ENCODE results near the gene KIAA0586.
A peak's percentile ranks its signal among the peaks of the same experiment; 100 is the strongest.
"Not testable (repeated sequence)": the region's sequence is repeated elsewhere in the genome, so short reads cannot be mapped to it uniquely, and the experiment has no call there.

KIAA0586 gene

DNA sequence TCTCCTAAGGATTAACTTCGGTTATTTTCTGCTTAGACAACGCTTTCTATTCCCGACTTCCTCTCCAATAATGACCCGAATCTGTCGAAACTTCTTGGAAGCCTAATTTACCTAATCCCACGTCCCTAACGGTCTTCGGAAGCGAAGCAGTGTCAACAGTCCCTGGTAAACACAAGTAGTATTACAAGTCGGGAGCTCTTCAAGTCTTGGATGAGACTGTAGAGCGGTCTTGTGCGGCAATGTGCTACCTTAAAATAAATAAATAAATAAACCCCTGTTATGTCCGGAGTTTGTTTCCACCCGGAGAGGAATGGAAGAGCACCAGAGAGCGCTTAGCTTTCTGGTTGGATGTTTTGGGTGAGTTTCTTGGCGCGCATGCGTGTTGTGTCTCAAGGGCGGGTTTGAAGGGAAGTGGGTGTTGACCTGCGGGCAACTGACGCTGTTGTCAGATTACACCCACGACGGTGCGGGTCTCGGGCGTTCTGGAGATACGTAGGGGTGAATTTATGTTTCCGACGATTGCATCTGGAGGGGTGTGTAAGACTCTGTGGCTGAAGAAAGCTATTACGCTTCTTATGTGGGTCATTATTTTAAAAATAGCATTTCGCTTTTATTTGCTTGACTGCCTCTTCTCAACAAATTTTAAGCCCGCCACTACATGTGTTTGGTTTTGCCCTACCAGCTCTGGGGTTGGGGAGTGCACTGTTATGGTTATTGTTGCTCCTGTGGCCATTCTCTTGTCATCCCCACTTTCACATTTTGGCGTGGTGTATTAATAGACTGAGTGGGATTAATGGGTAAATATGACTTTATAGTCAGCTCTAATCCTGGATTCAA is at the start of gene KIAA0586, which contains the start of gene TIMM9:
Gene KIAA0586, plus strand, starts transcription at position 439 of the 837 bp plus-strand sequence. CDS start 546 bp downstream, outside the sequence.
Gene TIMM9, minus strand, starts transcription at position 251 of the 837 bp plus-strand sequence. CDS start 15,586 bp downstream, outside the sequence.
- DNase-seq: peak; percentile 98

DNA sequence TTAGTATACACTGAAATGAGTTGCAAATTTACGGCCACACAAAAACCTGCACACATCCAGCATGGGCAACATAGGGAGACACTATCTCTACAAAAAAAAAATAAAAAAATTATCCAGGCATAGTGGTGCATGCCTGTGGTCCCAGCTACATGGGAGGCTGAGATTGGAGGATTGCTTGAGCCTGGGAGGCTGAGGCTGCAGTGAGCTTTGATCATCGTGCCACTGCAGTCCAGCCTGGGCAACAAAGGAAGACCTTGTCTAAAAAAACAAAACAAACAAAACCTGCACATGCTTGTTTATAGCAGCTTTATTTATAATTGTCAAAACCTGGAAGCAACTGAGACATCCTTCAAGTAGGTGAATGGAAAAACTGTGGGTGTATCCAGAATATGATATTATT is 36.7 kb upstream of the KIAA0586 start:
- DNase-seq: no peak

GRCh38 chr14:58395562-58395811 is 32.0 kb upstream of the KIAA0586 start:
- no peak for DNase-seq

GRCh38 chr14:58395812-58396788 is 31.4 kb upstream of the KIAA0586 start, which contains the start of gene TOMM20L:
TOMM20L (plus strand) TSS chr14:58395930; CDS start chr14:58395958, 28 bp downstream.
- DNase-seq: peak; percentile 69

- DNase-seq: no peak
These were observed 30.4 kb upstream of the KIAA0586 start for GRCh38 chr14:58397156-58397555.

GRCh38 chr14:58398495-58398894 is 29.0 kb upstream of the KIAA0586 start:
- no peak for DNase-seq

GRCh38 chr14:58398895-58399294 is 28.6 kb upstream of the KIAA0586 start:
- no peak for DNase-seq

DNA sequence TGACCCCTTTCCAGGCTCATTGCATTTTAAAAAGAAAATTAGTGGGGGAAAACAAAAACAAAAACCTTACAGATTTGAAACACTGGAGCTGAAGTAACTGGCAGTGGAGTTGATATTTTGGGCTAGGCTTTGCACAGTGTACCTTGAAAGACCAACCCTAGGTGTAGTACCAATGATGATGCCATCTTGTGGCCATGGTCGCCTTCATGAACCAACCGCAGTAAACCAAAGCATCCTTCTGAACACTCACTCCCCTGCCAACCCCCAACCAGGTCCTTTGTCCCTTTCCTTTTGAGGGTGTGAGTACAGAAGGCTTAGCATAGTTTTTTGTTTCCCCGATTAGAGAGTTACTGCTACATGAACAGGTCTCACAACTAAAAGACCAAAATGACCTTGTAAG is 25.9 kb upstream of the KIAA0586 start:
- DNase-seq: no peak

GRCh38 chr14:58408681-58409215 is 18.8 kb upstream of the KIAA0586 start:
- no peak for DNase-seq

- DNase-seq: no peak
These were observed 12.7 kb upstream of the KIAA0586 start for GRCh38 chr14:58414845-58415244.

- DNase-seq: no peak
These were observed 11.6 kb upstream of the KIAA0586 start for GRCh38 chr14:58415636-58416547.

- not testable (repeated sequence) for DNase-seq
These were observed 10.6 kb upstream of the KIAA0586 start for GRCh38 chr14:58416934-58417333.

DNA sequence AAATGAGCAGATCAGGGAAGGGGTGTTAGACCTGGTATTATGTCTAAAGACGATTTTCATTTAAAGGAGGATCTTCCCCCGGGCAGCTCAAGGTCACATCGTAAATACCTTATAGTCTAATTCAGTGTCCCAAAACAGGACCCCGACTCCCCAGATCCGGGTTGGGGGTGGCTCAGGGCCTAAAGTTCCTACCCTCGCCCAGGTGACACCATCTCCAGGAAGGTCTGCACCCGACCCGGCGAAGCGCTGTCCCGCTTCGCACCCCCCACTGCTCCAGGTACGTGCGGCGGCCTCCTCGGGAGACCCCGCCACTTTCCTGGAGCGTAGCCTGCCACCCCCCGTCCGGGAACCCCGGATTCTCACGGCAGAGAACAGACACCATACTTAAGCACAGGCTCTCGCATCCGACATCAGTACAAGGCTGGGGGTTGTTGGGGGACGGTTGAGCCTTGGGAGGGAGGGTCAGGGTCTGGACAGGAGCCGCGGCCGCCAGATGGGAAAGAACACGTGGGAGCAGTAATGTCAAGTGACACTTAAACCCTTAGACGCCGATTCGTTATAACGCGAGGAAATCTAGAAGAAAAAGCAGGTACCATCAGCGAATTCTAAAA is 744 bp upstream of the KIAA0586 start:
- DNase-seq: peak; percentile 47

GRCh38 chr14:58428118-58428683 is 682 bp downstream of the KIAA0586 start:
- no peak for DNase-seq

DNA sequence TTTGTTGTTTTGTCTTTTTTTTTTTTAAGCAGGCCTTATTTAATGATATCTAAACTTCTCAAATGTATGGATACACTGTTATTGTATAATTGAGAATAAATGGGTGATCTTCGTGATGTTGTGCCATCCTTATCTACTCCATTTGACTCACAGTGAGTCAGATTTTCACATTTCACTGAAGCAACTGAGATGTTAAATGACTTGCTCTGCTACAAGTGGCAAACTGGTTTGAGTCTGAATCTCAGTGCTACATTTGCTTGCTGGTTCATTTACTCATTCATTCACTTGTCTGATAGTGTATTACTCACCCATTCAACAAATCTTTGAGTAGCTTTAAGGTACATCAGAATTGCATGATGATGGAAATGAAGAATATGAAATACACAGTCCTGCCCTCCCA is 2.6 kb downstream of the KIAA0586 start:
- DNase-seq: peak; percentile 13

DNA sequence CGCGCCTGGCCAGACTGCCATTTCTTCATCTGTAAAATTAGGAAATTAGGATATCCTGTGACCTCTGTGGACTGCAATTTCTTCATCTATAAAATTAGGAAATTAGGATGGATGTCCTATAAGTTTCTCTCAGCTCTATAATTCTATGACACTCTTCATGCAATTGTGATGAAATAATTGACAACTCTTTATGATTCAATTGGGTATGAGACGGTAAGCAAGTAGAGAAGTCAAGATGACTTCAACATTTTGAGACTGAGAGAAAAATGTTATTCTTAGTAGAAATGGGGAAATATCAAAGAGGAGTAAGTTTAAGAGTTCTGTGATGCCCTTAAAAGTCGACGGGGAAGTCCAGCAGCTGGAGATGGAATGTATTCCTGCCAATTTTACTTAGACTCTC is 12.0 kb downstream of the KIAA0586 start:
- DNase-seq: no peak

DNA sequence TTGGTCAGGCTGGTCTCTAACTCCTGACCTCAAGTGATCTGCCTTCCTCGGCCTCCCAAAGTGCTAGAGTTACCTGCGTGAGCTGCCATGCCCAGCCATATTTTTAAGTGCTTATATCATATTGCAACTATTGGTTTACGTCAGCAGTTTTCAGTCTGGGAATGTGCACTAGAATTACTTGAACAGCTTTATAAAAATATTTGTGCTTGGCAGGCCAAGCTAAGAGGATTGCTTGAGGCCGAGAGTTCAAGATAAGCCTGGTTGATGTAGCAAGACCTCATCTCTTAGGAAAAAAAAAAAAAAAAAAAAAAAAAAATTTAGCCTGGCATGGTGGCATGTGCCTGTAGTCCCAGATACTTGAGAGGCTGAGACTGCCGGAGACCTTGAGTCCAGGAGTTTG is 17.1 kb downstream of the KIAA0586 start:
- DNase-seq: no peak

DNA sequence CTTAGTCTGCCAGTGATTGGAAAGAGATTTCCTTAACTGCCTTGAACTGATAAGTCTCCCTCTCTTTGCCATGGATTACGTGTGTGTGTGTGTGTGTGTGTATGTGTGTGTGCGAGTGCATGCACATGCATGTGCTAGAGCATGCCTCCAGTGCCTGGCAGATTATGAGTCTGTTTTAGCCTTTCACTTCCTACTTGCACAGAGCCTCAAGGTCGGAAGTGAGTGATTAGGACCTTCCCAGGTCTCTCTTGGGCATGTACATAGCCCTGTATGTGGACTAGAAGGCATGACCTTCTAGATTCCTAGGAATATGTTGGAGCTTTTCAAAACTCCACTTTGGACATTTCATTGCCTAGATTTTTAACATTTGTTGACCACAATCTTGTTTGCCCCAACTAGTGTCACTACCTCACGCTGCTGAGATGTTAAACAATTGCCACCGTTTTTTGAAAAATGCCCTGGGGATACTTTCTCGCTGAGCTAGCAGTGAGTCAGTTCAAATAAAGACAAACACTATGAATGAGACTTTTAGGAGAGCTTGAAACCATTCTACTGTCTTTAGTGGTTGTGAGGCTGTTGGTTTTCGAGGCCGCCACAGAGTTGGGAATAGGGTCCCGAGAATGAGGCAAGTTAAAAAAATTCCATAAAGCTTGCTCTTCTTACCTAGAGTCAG is 28.2 kb downstream of the KIAA0586 start:
- no peak for DNase-seq

GRCh38 chr14:58460772-58461171 is 33.3 kb downstream of the KIAA0586 start:
- DNase-seq: no peak

GRCh38 chr14:58463147-58463546 is 35.6 kb downstream of the KIAA0586 start:
- DNase-seq: no peak

DNA sequence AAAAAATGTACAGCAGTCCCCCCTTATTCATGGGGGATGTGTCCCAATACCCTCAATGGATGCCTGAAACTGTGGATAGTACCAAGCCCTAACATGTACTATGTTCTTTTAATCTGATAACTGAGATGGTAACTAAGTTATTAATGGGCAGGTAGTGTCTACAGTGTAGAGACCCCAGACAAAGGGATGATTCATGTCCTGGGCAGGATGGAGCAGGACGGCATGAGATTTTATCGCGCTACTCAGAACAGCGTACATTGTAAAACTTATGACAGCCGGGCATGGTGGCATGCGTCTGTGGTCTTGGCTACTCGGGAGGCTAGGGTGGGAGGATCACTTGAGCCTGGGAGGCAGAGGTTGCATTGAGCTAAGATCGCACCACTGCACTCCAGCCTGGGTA is 37.1 kb downstream of the KIAA0586 start:
- DNase-seq: no peak
